ENCODE measurements around the gene ZNF407. TPM values are rescaled to one million over a fixed set of nuclear protein-coding genes. Genes with fewer than 3 reads are reported as not detected.

Gene ZNF407
- total RNA-seq, 1 donor from 2014 or later, result 24.9 TPM

- no peaks in the 10 kb centered on the region for H3K27me3 Mint-ChIP-seq (ENCODE audit: low read depth)
- H3K36me3 Mint-ChIP-seq, result peaks cover 4% of the 10 kb centered on the region
- H3K9me3 Mint-ChIP-seq, result no peaks in the 10 kb centered on the region
- no peaks in the 10 kb centered on the region for H3K4me1 Mint-ChIP-seq
- TF ChIP-seq CTCF (IDR thresholded peaks at IDR 0.05; ENCODE audit: unreplicated experiment), result no peak
- no peak overlapping the region for H3K27ac Mint-ChIP-seq
- no peak for DNase-seq (ENCODE audit: low spot score in 2 of 2, unreplicated experiment in 2 of 2)
- no peak overlapping the region for H3K4me3 Mint-ChIP-seq
Observed at GRCh38 chr18:74709452-74709851, 111.8 kb downstream of the ZNF407 start.

GRCh38 chr18:74714120-74714519 is 116.5 kb downstream of the ZNF407 start:
- Mint-ChIP-seq H3K4me3 (no peak overlapping the region), H3K9me3 (no peaks in the 10 kb centered on the region), H3K36me3 (no peaks in the 10 kb centered on the region), H3K4me1 (no peaks in the 10 kb centered on the region), H3K27me3 (ENCODE audit: low read depth) (no peaks in the 10 kb centered on the region), H3K27ac (no peak overlapping the region)
- no peak for TF ChIP-seq CTCF (IDR thresholded peaks at IDR 0.05; ENCODE audit: unreplicated experiment)
- no peak for DNase-seq (ENCODE audit: low spot score in 2 of 2, unreplicated experiment in 2 of 2)

- no peak overlapping the region for H3K27ac Mint-ChIP-seq
- H3K4me1 Mint-ChIP-seq, result no peaks in the 10 kb centered on the region
- no peak overlapping the region for H3K4me3 Mint-ChIP-seq
- no peaks in the 10 kb centered on the region for H3K27me3 Mint-ChIP-seq (ENCODE audit: low read depth)
- TF ChIP-seq CTCF (IDR thresholded peaks at IDR 0.05; ENCODE audit: unreplicated experiment), result no peak
- peaks cover 2% of the 10 kb centered on the region for H3K36me3 Mint-ChIP-seq
- peaks cover 3% of the 10 kb centered on the region for H3K9me3 Mint-ChIP-seq
- DNase-seq (ENCODE audit: low spot score in 2 of 2, unreplicated experiment in 2 of 2), result no peak
Observed at GRCh38 chr18:74714791-74715190, 117.1 kb downstream of the ZNF407 start.

GRCh38 chr18:74715306-74715705 is 117.6 kb downstream of the ZNF407 start:
- peaks cover 8% of the 10 kb centered on the region for H3K9me3 Mint-ChIP-seq
- no peaks in the 10 kb centered on the region for H3K4me1 Mint-ChIP-seq
- H3K4me3 Mint-ChIP-seq, result no peak overlapping the region
- no peak for DNase-seq (ENCODE audit: low spot score in 2 of 2, unreplicated experiment in 2 of 2)
- no peaks in the 10 kb centered on the region for H3K27me3 Mint-ChIP-seq (ENCODE audit: low read depth)
- peaks cover 7% of the 10 kb centered on the region for H3K36me3 Mint-ChIP-seq
- H3K27ac Mint-ChIP-seq, result no peak overlapping the region
- no peak for TF ChIP-seq CTCF (IDR thresholded peaks at IDR 0.05; ENCODE audit: unreplicated experiment)

- no peak for TF ChIP-seq CTCF (IDR thresholded peaks at IDR 0.05; ENCODE audit: unreplicated experiment)
- Mint-ChIP-seq H3K4me3 (no peak overlapping the region), H3K4me1 (no peaks in the 10 kb centered on the region), H3K27me3 (ENCODE audit: low read depth) (no peaks in the 10 kb centered on the region), H3K9me3 (peaks cover 16% of the 10 kb centered on the region), H3K27ac (no peak overlapping the region), H3K36me3 (peaks cover 14% of the 10 kb centered on the region)
- no peak for DNase-seq (ENCODE audit: low spot score in 2 of 2, unreplicated experiment in 2 of 2)
Observed at GRCh38 chr18:74715865-74716712, 118.4 kb downstream of the ZNF407 start.

Data from mesothelial cell of epicardium (in vitro differentiated cells).